ENCODE data around the gene CEP41.

CEP41 gene

DNA sequence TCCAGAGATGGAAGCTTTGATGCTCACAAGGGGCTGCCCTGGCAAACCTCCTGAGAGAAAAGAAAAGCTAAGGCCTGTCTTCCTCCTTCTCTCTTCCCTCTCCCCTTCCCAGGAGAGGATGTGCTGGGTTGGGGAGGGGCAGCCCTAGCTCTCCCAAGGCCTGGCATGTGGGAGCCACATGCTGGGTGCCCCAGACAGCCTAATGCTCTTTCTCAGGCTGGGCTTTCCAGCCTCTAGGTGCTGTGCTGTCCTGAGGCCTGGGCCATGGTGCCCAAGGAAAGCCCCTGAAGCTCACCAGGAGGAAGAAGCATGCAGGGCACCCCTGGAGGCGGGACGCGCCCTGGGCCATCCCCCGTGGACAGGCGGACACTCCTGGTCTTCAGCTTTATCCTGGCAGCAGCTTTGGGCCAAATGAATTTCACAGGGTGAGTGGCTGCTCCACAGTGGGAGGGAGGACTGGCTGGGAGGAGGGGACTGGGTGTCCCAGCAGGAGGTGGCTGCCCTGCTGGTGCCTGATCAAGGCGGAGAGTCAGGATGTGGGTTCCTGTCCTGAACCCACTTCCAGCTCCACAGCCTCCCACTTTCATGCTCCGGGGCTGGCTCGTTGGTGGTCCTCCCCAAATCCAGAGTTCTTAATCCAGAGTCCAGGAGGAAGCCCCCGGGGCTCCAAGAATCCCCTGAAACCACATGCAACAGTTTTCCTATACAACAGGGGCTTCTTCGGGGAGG, 94.5 kb downstream of the CEP41 start:
- FAIRE-seq, result no peak

DNA sequence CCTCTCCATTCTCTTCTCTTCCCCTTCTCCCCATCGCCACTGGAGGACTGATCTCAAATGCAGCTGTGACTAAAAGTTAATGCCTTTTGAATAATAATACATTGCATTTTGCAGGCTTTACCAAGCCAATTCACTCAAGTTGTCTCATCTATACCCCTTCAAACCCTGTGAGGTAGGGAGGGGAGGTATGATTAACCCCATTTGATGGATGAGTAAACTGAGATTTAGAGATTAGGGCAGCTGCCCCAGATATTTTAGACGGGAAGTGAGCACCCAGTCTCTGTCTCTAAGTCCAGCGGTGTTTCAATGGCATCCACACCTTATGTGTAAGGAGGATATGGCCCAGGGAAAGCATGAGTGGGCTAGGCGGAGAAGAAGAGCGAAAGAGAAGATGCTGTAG, 95.1 kb downstream of the CEP41 start:
- FAIRE-seq, result no peak

DNA sequence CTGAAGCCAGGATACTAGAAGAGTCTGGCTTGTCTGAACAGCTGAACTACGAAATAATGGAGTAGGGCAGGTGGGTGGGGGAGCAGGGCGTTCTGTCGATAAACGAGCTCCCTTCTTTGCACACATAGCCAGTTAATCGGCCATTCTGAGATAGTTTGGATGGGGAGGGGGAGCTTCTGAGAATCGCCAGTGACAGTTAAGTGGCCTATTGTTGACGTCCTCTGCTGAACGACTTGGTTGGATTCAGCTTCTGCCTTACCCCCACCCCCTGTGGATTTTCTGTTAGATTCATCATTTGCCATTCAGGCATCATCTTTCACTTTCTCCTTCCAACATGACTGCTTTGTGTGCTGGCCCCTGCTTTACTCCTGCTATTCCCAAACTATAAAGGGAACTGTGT, 95.7 kb downstream of the CEP41 start:
- FAIRE-seq, result no peak

DNA sequence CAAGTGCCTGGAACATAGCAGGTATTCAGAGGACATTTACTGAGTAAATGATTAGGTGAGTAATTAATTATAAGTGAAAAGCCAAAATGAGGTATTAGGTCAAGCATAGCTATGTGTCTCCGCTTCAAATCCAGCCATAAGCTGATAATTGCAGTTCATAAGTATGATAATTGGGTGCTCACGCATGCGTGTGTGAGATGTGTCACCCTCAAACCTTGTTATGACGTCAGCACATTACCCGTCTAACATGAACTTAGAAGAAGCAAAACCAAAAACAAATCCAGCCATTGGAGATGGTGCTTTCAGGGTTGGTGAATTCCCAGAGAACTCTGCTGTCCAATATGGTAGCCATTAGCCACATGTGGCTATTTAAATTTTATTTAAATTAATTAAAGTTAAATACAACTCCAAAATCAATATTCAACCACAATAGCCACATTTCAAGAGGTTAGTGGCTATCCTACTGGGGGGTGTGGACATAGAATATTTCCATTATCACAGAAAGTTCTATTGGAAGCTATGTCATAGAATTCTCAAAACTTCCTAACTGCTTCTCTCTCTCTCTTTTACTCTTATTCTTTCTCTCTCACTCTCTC, 96.4 kb downstream of the CEP41 start, which contains the start of gene CPA5:
TSS of gene CPA5 (plus strand) at position 546 of the 596 bp plus-strand sequence. CDS start 1,670 bp downstream, outside the sequence.
- no peak for FAIRE-seq
